ENCODE results near the gene SPTBN5. TPM values are rescaled to one million over a fixed set of nuclear protein-coding genes. Genes with fewer than 3 reads are reported as not detected.

SPTBN5 gene
- total RNA-seq, 2 experiments from 2014 or later, result 1.2 to 1.5 TPM

GRCh38 chr15:41876689-41877088 is 17.2 kb downstream of the SPTBN5 start:
- POLR2A ChIA-PET, result no interaction called here
- no peak overlapping the region for H3K4me3 Mint-ChIP-seq
- peaks cover 6% of the 10 kb centered on the region for H3K27me3 Mint-ChIP-seq
- no peaks in the 10 kb centered on the region for H3K36me3 Mint-ChIP-seq (ENCODE audit: low read depth)
- peaks cover 8% of the 10 kb centered on the region for H3K4me1 Mint-ChIP-seq
- DNase-seq, result no peak
- H3K9me3 Mint-ChIP-seq, result no peaks in the 10 kb centered on the region
- H3K27ac Mint-ChIP-seq, result no peak overlapping the region
- CTCF ChIA-PET, result interaction anchor here (0.8 to 2.1 kb wide), 4 partner anchors 18 to 103 kb away, joined by 3 to 6 read pairs (median 4); partner anchors contain the start of gene MAPKBP1

DNA sequence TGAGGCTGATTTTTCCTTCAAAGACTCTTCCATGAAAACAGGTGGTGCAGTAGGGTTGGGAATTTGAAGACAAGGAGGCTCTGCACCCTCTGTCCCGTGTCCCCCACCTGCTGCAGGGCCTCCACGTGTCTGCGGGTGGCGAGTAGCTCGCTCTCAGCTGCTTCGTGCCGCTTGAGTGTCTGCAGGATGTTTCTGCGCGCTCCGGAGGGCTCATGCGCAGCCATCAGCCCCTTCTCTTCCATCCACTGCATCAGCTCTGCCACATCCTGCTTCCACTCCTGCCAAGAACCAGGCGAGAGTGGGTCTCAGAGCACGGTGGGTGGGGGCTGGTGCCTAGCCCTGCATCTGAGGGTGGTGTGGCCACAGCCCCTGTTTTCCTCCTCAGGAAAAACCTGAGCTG is 17.8 kb downstream of the SPTBN5 start:
- Mint-ChIP-seq H3K27me3 (no peaks in the 10 kb centered on the region), H3K4me3 (no peak overlapping the region)
- POLR2A ChIA-PET, result no interaction called here

GRCh38 chr15:41874736-41875135 is 19.1 kb downstream of the SPTBN5 start:
- ChIA-PET POLR2A (no interaction called here), CTCF (interaction anchor here (0.9 to 2.1 kb wide), 5 partner anchors 13 to 212 kb away, joined by 3 to 6 read pairs (median 5); no protein-coding TSS in a partner anchor)
- no peaks in the 10 kb centered on the region for H3K36me3 Mint-ChIP-seq (ENCODE audit: low read depth)
- no peak overlapping the region for H3K27ac Mint-ChIP-seq
- peaks cover 12% of the 10 kb centered on the region for H3K4me1 Mint-ChIP-seq
- DNase-seq, result no peak
- no peaks in the 10 kb centered on the region for H3K27me3 Mint-ChIP-seq
- no peaks in the 10 kb centered on the region for H3K9me3 Mint-ChIP-seq
- H3K4me3 Mint-ChIP-seq, result no peak overlapping the region

More for the DNA sequence above, 17.8 kb downstream of the SPTBN5 start:
- no peak overlapping the region for H3K27ac Mint-ChIP-seq
- CTCF ChIA-PET, result interaction anchor here (0.6 to 2.1 kb wide), 5 partner anchors 19 to 102 kb away, joined by 3 to 6 read pairs (median 3); partner anchors contain the start of gene MAPKBP1
- no peak for DNase-seq
- H3K36me3 Mint-ChIP-seq (ENCODE audit: low read depth), result no peaks in the 10 kb centered on the region
- peaks cover 6% of the 10 kb centered on the region for H3K4me1 Mint-ChIP-seq
- no peaks in the 10 kb centered on the region for H3K9me3 Mint-ChIP-seq

- Mint-ChIP-seq H3K36me3 (ENCODE audit: low read depth) (no peaks in the 10 kb centered on the region), H3K9me3 (no peaks in the 10 kb centered on the region), H3K4me3 (no peak overlapping the region), H3K27me3 (no peaks in the 10 kb centered on the region), H3K27ac (no peak overlapping the region), H3K4me1 (peaks cover 12% of the 10 kb centered on the region)
- POLR2A ChIA-PET, result no interaction called here
- CTCF ChIA-PET, result interaction anchor here (0.5 to 1.7 kb wide), 7 partner anchors 9 to 236 kb away, joined by 3 to 6 read pairs (median 3); no protein-coding TSS in a partner anchor
- no peak for DNase-seq
Observed at GRCh38 chr15:41873711-41874110, 20.1 kb downstream of the SPTBN5 start.

DNA sequence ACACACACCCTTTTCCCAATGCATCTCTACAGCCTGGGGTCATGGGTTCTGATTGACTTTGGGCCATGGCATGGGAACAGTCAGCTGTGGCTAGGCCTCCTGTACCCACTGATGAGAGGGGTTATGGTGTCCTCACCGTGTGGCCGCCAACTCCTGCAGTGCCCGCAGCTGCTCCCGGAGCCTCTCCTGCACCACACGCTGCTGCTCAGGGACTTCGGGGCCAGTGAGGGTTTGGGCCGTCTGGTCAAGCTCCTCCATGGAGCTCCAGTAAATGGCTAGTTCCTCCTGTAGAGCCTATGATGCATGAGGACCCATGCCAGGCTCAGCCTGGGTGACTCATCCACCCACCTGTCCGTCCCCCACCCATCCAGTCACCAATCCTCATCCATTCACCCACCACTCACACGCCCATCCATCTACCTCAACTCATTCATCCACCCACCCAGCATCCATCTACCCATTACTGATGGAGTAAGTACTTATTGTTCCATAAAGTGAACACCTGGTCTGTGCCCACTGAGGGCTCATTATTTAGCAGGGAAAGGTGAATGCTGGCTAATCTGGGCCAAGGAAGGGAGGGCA is 21.6 kb downstream of the SPTBN5 start:
- DNase-seq, result no peak
- H3K4me1 Mint-ChIP-seq, result peaks cover 12% of the 10 kb centered on the region
- POLR2A ChIA-PET, result no interaction called here
- CTCF ChIA-PET, result interaction anchor here (0.5 to 1.1 kb wide), 2 partner anchors 66 to 77 kb away, joined by 3 to 6 read pairs; no protein-coding TSS in a partner anchor
- H3K4me3 Mint-ChIP-seq, result no peak overlapping the region
- H3K27ac Mint-ChIP-seq, result no peak overlapping the region
- H3K9me3 Mint-ChIP-seq, result no peaks in the 10 kb centered on the region
- no peaks in the 10 kb centered on the region for H3K36me3 Mint-ChIP-seq (ENCODE audit: low read depth)
- no peaks in the 10 kb centered on the region for H3K27me3 Mint-ChIP-seq

DNA sequence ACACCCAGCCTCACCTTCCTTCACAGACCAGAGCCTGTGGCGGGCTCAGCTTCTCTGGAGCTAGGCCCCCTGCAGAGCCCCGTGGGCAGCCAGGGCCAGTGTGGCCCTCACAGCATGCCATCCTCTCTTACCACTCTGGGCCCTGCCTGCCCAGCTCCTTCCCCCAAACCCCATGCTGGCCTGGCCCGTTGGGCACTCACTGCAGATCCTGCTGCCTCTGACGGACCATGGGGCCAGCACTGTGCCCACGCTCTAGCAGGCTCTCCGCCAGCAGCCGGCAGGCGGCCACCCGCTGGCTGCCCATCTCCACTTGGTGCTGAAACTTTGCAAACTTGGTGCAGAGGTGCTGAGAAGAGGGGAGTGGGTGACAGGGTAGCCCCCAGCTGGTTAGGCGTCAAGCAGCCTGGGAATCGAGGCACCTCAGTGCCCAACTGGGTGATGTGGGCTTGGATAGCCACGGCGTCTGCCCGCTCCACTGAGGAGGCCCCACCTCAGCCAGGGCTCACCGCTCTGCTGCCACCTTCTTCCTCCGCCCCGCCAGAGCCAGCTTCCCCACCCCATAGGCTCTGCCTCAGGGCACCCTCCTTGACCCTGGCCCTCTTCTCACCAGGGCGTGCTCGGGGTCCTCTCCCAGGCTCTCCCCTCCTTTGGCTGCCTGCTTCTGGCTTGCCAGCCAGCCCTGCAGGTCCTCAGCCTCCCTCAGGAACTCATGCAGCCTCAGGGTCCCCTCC is 22.5 kb downstream of the SPTBN5 start:
- DNase-seq, result no peak
- ChIA-PET CTCF (interaction anchor here (1.0 to 1.8 kb wide), 6 partner anchors 8 to 98 kb away, joined by 3 to 7 read pairs (median 4); partner anchors contain the start of gene MAPKBP1), POLR2A (interaction anchor here (0.7 to 0.9 kb wide), 2 partner anchors 24 to 33 kb away, joined by 3 to 5 read pairs; no protein-coding TSS in a partner anchor)
- no peaks in the 10 kb centered on the region for H3K9me3 Mint-ChIP-seq
- no peaks in the 10 kb centered on the region for H3K36me3 Mint-ChIP-seq (ENCODE audit: low read depth)
- H3K27me3 Mint-ChIP-seq, result no peaks in the 10 kb centered on the region
- H3K4me3 Mint-ChIP-seq, result no peak overlapping the region
- peak overlapping the region; percentile 91 for H3K27ac Mint-ChIP-seq
- H3K4me1 Mint-ChIP-seq, result peaks cover 12% of the 10 kb centered on the region

DNA sequence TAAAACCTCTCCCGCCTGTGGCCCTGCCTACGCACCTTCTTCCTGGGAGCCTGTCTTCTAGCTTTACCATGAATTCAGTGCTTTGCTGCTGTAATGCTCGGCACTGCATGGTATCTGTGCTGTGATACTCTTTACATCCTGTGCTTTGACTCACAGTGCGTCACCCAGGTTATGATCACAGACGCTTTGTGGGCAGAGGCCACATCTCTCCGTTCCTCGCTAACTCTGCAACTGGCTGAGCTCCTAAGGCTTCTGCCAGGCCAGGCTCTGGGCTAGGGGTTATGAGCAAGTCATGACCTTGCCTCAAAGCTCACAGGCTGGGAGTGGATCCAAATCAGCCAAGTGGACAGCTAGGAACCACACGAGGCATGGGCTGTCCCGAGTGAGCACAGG is 23.2 kb downstream of the SPTBN5 start:
- no peaks in the 10 kb centered on the region for H3K27me3 Mint-ChIP-seq
- DNase-seq, result peak; percentile 70
- no peaks in the 10 kb centered on the region for H3K9me3 Mint-ChIP-seq
- ChIA-PET CTCF (interaction anchor here (1.0 to 1.8 kb wide), 9 partner anchors 9 to 188 kb away, joined by 3 to 7 read pairs (median 4); partner anchors contain the start of gene MAPKBP1), POLR2A (interaction anchor here (0.7 to 0.9 kb wide), 2 partner anchors 24 to 34 kb away, joined by 3 to 5 read pairs; no protein-coding TSS in a partner anchor)
- peak overlapping the region; percentile 91 for H3K27ac Mint-ChIP-seq
- no peak overlapping the region for H3K4me3 Mint-ChIP-seq
- no peaks in the 10 kb centered on the region for H3K36me3 Mint-ChIP-seq (ENCODE audit: low read depth)
- H3K4me1 Mint-ChIP-seq, result peaks cover 12% of the 10 kb centered on the region

DNA sequence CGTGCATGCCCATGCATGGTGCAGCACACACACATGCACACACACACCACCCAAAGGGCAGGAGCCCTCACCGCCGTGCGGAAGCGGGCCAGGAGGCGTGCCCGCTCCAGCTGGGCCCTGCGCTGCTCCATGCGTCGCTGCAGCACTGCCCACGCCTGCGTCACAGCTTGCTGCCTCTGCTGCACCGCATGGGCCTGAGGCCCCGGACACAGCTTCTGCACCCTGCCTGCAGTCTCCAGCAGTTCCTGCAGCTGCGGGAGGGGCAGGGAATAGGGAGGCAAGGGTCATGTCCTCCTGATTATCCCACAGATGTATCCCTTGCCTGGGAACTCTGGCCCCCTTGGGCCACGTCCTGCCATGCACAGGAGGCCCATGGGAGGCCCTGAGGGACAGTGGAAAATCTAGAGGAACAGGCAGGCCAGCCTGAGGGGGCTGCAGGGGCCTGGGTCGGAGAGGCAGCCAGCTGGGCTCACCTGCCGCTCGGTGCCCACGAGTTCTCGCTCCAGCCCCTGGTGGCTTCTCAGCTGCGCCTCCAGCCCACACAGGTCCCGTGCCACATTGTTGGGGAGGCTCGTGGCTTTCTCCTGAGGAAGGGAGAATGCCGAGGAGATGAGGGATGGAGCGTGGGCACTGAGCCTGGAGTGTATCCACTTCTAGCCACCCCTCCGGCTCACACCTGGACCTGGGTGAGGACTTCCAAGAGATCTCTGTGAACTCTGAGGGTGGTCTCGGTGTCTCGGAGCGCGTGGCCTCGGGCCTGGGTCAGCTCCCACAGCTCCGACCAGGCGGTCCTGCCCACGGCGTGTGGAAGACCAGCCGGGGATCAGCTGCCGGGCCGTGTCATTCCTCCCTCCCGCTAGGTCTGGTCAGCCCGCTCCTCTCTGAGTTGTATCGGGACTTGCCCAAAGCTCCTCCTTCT is 23.8 kb downstream of the SPTBN5 start:
- peaks cover 12% of the 10 kb centered on the region for H3K4me1 Mint-ChIP-seq
- no peaks in the 10 kb centered on the region for H3K9me3 Mint-ChIP-seq
- no peaks in the 10 kb centered on the region for H3K36me3 Mint-ChIP-seq (ENCODE audit: low read depth)
- peak overlapping the region; percentile 91 for H3K27ac Mint-ChIP-seq
- ChIA-PET POLR2A (interaction anchor here (0.9 kb wide), 1 partner anchor 34 kb away, joined by 5 read pairs; no protein-coding TSS in a partner anchor), CTCF (interaction anchor here (1.0 to 2.2 kb wide), 11 partner anchors 9 to 189 kb away, joined by 3 to 9 read pairs (median 4); partner anchors contain the start of gene MAPKBP1)
- H3K4me3 Mint-ChIP-seq, result no peak overlapping the region
- DNase-seq, result no peak
- H3K27me3 Mint-ChIP-seq, result no peaks in the 10 kb centered on the region

- H3K4me1 Mint-ChIP-seq, result peaks cover 12% of the 10 kb centered on the region
- H3K36me3 Mint-ChIP-seq (ENCODE audit: low read depth), result no peaks in the 10 kb centered on the region
- H3K9me3 Mint-ChIP-seq, result no peaks in the 10 kb centered on the region
- H3K27me3 Mint-ChIP-seq, result no peaks in the 10 kb centered on the region
- H3K4me3 Mint-ChIP-seq, result no peak overlapping the region
- POLR2A ChIA-PET, result interaction anchor here (0.5 kb wide), 1 partner anchor 527 kb away, joined by 6 read pairs; no protein-coding TSS in a partner anchor
- CTCF ChIA-PET, result interaction anchor here (1.0 to 2.2 kb wide), 3 partner anchors 15 to 94 kb away, joined by 3 to 9 read pairs (median 3); partner anchors contain the start of gene MAPKBP1
- no peak overlapping the region for H3K27ac Mint-ChIP-seq
- DNase-seq, result no peak
Observed at GRCh38 chr15:41868321-41868720, 25.5 kb downstream of the SPTBN5 start.

GRCh38 chr15:41866872-41867579 is 26.8 kb downstream of the SPTBN5 start:
- no peaks in the 10 kb centered on the region for H3K27me3 Mint-ChIP-seq
- peaks cover 15% of the 10 kb centered on the region for H3K4me1 Mint-ChIP-seq
- CTCF ChIA-PET, result no interaction called here
- H3K4me3 Mint-ChIP-seq, result no peak overlapping the region
- H3K36me3 Mint-ChIP-seq (ENCODE audit: low read depth), result no peaks in the 10 kb centered on the region
- DNase-seq, result no peak
- peak overlapping the region; percentile 26 for H3K27ac Mint-ChIP-seq
- no peaks in the 10 kb centered on the region for H3K9me3 Mint-ChIP-seq
- POLR2A ChIA-PET, result no interaction called here

GRCh38 chr15:41866263-41866703 is 27.6 kb downstream of the SPTBN5 start:
- no peak overlapping the region for H3K27ac Mint-ChIP-seq
- no peaks in the 10 kb centered on the region for H3K9me3 Mint-ChIP-seq
- no peak for DNase-seq
- POLR2A ChIA-PET, result no interaction called here
- no peaks in the 10 kb centered on the region for H3K27me3 Mint-ChIP-seq
- CTCF ChIA-PET, result no interaction called here
- no peaks in the 10 kb centered on the region for H3K36me3 Mint-ChIP-seq (ENCODE audit: low read depth)
- H3K4me1 Mint-ChIP-seq, result peaks cover 12% of the 10 kb centered on the region
- H3K4me3 Mint-ChIP-seq, result no peak overlapping the region
